GM19351 (cell line): ENCODE results near the gene C12orf76.
A peak's percentile ranks its signal among the peaks of the same experiment; 100 is the strongest.

Experiments used
- ATAC-seq: cut with Tn5 transposase; IDR thresholded peaks from one replicate; pipeline ENCODE4 v1.9.1; 2021; ENCODE audit warnings: mild to moderate bottlenecking, moderate library complexity; ENCODE audit not compliant: unreplicated experiment

C12orf76 gene

DNA sequence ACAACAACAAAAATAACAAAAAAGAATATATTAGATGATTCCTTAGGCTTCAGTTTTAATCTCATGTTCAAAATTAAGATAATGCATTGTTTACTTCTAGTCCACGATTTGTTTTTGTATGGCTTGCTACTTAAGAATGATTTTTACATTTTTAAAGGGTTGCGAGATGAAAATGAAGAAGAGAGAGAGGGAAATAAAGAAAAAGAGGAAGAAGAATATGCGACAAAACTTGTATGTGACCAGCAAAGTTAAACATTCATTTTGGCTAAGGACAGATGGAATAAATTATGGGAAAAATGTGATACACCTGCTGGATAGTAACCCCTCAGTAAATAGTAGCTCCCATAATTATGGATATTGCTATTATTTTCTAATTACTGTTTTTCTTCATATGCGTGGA is 50.9 kb downstream of the C12orf76 start:
- no peak for ATAC-seq

DNA sequence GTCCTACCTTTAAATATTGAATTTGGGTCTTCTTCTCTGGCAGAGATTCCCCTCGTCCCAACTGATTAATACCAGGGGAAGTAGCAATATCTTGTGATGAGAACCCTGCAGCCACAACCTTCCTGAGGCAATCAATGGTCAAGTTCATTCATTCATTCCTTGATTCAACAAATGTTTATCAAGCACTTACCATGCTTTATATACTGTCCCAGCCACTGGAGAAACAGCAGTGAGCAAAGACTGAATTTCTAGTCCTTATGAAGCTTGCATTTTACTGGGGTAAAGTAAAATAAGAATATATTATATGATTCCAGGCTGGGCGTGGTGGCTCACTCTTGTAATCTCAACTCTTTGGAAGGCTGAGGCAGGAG is 51.9 kb downstream of the C12orf76 start:
- no peak for ATAC-seq

DNA sequence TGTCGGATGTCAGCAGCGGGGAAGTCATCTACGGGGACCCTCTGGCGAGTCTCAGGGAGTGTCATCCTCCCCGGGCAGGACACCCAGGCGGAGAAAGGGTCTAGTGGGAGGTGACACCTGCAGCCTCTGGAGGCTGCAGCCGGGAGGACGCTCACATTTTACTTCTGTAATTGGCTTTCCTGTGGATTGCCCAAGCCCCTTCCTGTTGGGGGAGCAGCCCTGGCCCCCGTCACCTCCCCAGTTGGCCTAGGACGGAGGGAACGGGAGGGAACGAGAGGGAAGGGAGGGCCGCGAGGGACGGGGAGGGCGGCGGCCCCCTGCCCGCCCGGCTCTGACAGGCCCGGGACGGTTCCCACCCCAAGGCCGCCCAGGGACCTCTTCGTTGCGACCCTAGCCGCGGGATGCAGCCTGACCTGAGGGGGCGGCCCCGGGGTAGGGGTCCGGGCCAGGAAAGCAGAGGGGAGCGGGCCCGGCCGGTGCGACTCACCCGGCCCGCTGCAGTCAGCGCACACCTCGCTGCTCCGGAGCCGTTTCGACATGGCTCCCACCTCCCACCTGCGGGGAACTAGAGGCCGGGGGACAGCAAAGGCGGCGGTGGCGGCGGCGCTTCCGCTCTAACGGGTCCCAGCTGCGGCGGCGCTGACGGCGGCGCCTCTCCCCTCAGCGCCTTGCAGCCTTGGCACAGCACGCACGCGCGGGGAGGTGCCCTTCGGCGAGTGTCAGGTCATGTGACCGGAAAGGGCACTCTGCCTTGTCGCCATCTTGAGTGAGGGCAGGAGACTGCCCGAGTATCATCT is 52.4 kb downstream of the C12orf76 start, which contains the start of gene GIT2:
GIT2 (minus strand) TSS at position 683 of the 797 bp plus-strand sequence; CDS start at position 539, 144 bp downstream.
- peak; percentile 57 for ATAC-seq

DNA sequence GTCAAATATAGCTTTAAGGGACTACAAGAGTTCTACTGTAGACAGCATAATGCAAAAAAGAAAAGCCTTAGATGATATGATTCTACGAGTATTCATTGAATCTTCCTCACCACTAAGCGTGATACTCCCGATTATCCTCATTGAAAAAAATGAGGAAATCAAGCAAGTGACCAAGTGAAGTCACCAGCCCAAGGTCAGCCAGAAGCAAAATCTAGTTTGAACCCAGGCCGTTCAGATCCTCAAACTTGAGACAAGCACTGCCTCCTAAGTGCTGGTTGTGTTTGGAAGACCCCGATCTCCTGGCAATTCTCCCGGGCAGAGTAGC is 53.0 kb downstream of the C12orf76 start:
- ATAC-seq = no peak

DNA sequence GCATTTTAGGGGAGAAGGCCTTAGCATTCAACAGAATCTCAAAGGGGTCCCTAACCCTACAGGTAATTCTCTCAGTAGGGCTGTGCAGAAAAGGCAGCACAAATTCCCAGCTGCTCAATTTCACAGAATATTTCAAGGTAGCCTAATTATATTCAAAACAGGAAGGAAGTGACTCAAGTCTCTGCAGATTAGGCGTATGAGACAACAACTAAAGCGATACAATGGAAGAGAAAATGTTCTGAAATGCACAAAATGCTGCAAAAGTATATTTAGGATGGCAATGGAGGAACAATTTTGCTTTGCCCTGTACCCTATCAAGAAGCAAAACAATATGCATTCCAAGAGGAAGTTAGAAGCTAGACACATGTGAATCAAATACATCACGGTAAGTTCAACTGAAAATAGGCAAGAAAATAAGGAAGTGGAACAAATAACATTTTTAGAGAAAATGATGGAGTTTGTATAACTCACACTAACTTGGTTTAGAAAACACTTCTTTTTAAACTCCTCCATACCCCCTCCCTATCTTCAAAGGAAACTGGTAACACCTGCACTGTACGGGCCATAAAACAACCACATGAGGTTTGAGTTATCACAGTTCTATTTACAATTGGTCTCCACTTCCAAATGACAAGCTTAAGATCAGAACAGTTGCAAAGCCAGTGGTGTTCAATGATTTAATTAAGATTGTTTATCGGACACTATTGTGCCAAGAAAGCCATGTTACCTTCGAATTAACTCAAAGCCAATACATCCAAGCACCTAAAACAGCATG is 53.7 kb downstream of the C12orf76 start:
- ATAC-seq = no peak

DNA sequence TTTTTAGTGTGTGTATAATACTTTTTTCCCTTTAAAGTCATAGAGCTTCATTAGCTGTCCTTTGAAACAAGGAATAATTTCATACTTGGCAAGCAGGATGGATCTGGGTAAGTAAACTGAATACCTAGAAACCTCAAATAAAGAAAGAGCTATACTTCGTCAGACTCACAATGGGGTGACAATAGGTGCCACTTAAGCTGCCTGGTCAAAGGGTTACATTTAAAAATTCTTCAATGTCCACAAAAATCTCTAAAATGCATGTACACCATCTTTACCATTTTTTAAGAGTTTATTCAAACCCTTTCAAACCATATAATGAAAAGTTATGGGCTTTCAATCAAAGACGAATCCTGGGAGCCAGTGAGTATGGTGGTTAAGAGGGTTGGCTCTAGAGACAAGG is 55.2 kb downstream of the C12orf76 start:
- ATAC-seq = no peak

DNA sequence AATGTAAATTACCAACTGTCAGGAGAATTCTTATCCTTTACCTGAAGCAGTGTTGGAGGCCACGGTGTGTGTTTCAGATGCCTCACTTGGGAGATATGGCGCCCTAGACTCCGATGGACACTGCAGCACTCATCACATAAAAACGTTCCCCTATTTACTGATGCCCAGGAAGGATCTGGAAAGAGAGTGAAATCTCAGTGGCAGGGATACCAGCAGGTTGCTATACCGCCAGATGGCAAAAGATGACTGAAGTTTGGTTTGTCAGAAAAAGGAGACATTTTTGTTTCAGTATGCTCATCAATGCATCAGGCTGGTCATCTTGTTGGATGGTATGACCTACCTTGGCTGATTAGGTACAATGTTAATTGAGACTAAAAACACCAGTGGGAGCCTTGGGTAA is 56.7 kb downstream of the C12orf76 start:
- no peak for ATAC-seq
